Upper lobe of right lung (tissue), 1 donor: ENCODE results near the gene LMAN2L. TPM values are rescaled to one million over a fixed set of nuclear protein-coding genes. Genes with fewer than 3 reads are reported as not detected.

ENCODE experiments used
- ATAC-seq: fragments of 200-7000 bp; cut with Tn5 transposase; one replicate; pipeline ENCODE4 v1.9.1; 2020; ENCODE audit warnings: mild to moderate bottlenecking, moderate library complexity
- DNase-seq: peaks from one replicate; pipeline ENCODE4 v3.0.0-alpha.2; 2020
- H3K27ac ChIP-seq: fragments of 200-600 bp; one replicate; pipeline ENCODE4 v1.8.0; 2022
- H3K27me3 ChIP-seq: fragments of 200-600 bp; one replicate; pipeline ENCODE4 v1.8.0; 2022; ENCODE audit warnings: mild to moderate bottlenecking
- H3K36me3 ChIP-seq: fragments of 200-600 bp; one replicate; pipeline ENCODE4 v1.8.0; 2022
- H3K4me1 ChIP-seq: fragments of 200-600 bp; one replicate; pipeline ENCODE4 v1.8.0; 2022
- H3K4me3 ChIP-seq: fragments of 200-600 bp; one replicate; pipeline ENCODE4 v1.8.0; 2022; ENCODE audit warnings: mild to moderate bottlenecking
- H3K9me3 ChIP-seq: fragments of 200-600 bp; one replicate; pipeline ENCODE4 v1.8.0; 2022
- intact Hi-C: fragments of 100-400 bp; cut with DNase I; formaldehyde crosslinking; loops from one replicate; pipeline ENCODE4 v1.11.0; 2022
- total RNA-seq: library from RNA; stranded (reverse); fragmentation: NEBNext Ultra II Directional; extraction: Animal tissue kit (Norgen Biotek cat#: 25700); gene quantifications from one replicate; pipeline ENCODE4 v1.2.1, GENCODE V29; 2021
- TF ChIP-seq, protein P1 (sequence below): fragments of 200-600 bp; IDR thresholded peaks from one replicate; pipeline ENCODE4 v1.8.0; 2022; ENCODE audit warnings: antibody characterized with exemption
- donor health status: DM: no; HTN: yes; CAD: no; lungs with severe emphysema.

Gene LMAN2L
- total RNA-seq, 1 donor from 2014 or later = 16.5 TPM

DNA sequence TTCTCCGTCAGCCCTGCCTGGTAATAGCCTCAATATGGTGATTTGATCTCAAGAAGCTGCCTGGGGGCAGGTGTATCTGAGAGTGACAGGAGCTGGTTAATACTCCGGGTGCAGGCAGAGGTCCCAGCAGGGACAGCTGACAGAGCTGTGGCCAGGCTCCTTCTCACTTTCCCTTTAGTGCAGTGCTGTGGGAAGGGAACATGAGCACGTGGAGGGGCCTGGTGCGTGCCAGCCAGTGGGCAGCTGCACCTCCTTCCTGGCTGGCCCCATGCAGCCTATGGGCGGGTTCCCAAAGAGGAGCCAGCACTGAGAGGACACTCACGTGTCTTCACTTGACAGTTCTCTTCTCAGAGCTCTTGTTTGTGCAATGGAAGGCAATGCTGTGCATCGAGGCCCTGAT, 29.9 kb upstream of the LMAN2L start:
- DNase-seq (peak; percentile 79), ATAC-seq (peak; percentile 79)
- Histone ChIP-seq H3K27me3 (no peaks in the 10 kb centered on the region), H3K36me3 (no peaks in the 10 kb centered on the region), H3K27ac (no peak overlapping the region), H3K9me3 (no peaks in the 10 kb centered on the region), H3K4me3 (no peak overlapping the region), H3K4me1 (peaks cover 10% of the 10 kb centered on the region)
- TF ChIP-seq, protein P1, sequence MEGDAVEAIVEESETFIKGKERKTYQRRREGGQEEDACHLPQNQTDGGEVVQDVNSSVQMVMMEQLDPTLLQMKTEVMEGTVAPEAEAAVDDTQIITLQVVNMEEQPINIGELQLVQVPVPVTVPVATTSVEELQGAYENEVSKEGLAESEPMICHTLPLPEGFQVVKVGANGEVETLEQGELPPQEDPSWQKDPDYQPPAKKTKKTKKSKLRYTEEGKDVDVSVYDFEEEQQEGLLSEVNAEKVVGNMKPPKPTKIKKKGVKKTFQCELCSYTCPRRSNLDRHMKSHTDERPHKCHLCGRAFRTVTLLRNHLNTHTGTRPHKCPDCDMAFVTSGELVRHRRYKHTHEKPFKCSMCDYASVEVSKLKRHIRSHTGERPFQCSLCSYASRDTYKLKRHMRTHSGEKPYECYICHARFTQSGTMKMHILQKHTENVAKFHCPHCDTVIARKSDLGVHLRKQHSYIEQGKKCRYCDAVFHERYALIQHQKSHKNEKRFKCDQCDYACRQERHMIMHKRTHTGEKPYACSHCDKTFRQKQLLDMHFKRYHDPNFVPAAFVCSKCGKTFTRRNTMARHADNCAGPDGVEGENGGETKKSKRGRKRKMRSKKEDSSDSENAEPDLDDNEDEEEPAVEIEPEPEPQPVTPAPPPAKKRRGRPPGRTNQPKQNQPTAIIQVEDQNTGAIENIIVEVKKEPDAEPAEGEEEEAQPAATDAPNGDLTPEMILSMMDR = no peak
- intact Hi-C loops = no loop called here

DNA sequence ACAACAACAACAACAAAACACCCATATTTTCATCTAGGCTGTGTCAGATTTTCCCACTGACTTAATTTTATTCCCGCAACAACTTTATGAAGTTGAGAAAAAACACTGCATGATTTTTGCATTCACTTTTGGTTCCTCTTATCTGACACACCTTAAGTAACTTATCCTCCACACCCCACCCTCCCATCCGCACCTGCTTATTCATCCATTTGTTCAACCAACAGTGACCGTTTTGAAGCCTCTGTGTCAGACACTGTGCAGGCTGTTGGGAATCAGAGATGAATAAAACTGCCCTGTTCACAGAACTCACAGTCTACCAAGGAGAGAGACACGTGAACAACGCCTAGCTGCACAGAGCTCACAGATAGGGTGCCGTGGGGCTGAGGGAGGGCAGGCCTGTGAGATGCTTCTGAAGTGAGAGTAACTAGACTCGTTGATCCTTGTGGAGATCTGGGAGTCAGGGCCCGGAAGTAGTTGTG, 28.3 kb upstream of the LMAN2L start:
- TF ChIP-seq, protein P1 = no peak
- Histone ChIP-seq H3K4me1 (peaks cover 22% of the 10 kb centered on the region), H3K4me3 (no peak overlapping the region), H3K9me3 (no peaks in the 10 kb centered on the region), H3K27me3 (no peaks in the 10 kb centered on the region), H3K36me3 (no peaks in the 10 kb centered on the region), H3K27ac (no peak overlapping the region)
- DNase-seq = no peak
- intact Hi-C loops = no loop called here
- ATAC-seq = no peak

DNA sequence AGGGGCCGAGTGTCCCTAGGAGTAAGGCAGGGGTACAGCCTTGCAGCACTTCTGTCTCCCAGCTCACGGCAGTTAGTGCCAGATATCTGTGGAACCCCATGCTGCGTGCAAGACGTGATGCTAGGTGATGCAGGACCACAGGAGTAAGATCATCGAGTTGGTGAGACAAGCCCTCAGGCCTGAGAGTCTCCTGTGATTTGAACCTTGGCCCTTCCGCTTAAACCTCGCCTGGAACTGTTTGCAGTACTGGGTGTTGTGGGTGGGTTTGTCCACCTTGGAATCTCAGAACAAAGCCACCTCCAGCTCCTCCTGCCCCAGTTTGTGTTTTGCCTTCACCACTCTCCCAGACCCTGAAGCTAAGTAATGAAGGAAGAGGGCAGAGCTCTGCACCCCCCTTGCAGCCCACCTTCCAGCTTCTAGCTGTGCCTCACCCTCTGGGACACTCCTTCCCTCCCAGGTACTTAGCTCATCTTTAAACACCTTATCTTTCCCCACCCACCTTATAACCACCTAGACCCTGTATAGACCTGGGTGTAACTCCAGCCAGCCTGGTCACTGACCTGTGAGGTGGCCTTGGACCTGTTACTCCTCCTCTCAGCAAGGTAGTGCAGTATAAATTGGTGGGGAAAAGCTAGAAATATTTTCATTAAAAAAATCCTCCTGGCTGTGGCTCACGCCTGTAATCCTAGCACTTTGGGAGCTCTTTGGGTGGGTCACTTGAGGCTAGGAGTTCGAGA, 27.4 kb upstream of the LMAN2L start:
- no peaks in the 10 kb centered on the region for H3K9me3 ChIP-seq
- no peak overlapping the region for H3K27ac ChIP-seq
- DNase-seq (no peak), ATAC-seq (no peak)
- no peak overlapping the region for H3K4me3 ChIP-seq
- H3K4me1 ChIP-seq = peaks cover 26% of the 10 kb centered on the region
- no peaks in the 10 kb centered on the region for H3K27me3 ChIP-seq
- TF ChIP-seq, protein P1 = no peak
- H3K36me3 ChIP-seq = no peaks in the 10 kb centered on the region
- intact Hi-C loops = no loop called here

DNA sequence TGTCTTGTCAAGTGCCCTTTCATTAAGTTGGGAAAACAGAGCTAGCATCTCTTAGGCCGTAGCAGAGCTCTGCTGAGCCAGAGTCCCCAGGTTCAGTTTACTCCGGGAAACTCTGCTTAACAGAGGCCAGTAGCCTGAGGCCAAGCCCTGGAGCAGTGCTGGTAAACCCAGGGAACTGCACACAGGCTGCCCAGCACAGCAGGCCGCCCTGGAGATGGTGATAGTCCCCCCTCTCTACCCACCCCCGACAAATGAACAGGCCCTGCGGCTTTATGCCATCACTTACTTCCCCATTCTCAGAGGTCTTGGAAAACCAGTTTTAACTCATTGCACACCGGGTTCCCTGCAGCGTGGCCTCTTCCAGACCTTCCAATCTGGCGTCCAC, 24.4 kb upstream of the LMAN2L start:
- intact Hi-C loops = no loop called here
- DNase-seq = peak; percentile 68
- peak overlapping the region; percentile 17 for H3K27ac ChIP-seq
- peaks cover 42% of the 10 kb centered on the region for H3K4me1 ChIP-seq
- no peaks in the 10 kb centered on the region for H3K9me3 ChIP-seq
- peak overlapping the region; percentile 76 for H3K4me3 ChIP-seq
- no peaks in the 10 kb centered on the region for H3K27me3 ChIP-seq
- peak; percentile 15 for ATAC-seq
- TF ChIP-seq, protein P1 = no peak
- no peaks in the 10 kb centered on the region for H3K36me3 ChIP-seq

DNA sequence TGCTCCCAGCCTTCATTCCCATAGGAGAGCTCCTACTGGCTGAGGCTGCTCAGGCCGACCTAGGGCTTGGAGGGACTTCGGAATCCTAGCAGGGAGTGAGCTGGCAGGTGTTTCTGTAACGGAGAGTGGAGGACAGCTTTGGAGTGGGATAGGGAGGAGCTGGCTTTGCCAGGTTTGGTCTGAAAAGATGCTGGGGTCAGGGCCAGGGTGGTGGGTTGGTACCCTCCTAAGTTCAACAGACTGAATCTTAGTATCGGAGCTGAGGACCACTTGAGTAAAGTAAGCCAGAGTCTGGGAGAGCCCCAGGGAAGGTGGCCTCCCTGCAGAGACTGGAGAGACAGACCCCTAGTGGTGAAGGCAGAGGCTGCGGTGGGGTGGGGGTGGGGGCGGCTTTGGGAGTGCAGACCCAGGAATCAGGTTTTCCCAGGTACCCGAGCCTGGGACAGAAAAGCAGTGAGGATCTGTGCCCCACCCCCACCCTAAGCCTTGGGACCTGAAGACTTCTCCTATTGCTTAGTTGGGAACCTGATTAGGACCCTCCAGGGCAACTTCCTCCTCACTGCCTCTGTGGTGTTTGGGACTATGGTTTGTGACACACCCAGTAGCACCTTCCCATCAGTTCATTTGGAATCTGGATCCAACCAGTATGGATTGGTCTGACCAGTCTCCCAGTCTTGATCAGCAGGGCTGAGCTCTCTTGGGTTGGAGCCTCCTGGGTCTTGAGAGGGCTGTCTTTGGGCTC, 23.8 kb upstream of the LMAN2L start:
- Histone ChIP-seq H3K4me3 (peak overlapping the region; percentile 76), H3K27ac (peak overlapping the region; percentile 36), H3K9me3 (no peaks in the 10 kb centered on the region), H3K27me3 (no peaks in the 10 kb centered on the region), H3K36me3 (no peaks in the 10 kb centered on the region), H3K4me1 (peaks cover 42% of the 10 kb centered on the region)
- ATAC-seq = no peak
- no peak for DNase-seq
- TF ChIP-seq, protein P1 = peak; percentile 48
- intact Hi-C loops = no loop called here
